ENCODE results near the gene TWSG1. TPM values are rescaled to one million over a fixed set of nuclear protein-coding genes. Genes with fewer than 3 reads are reported as not detected.
"Not testable (repeated sequence)": the region's sequence is repeated elsewhere in the genome, so short reads cannot be mapped to it uniquely, and the experiment has no call there.

The TWSG1 gene
- total and polyA plus RNA-seq, 4 donors = 11.8 to 55.8 (median 21.6) TPM

DNA sequence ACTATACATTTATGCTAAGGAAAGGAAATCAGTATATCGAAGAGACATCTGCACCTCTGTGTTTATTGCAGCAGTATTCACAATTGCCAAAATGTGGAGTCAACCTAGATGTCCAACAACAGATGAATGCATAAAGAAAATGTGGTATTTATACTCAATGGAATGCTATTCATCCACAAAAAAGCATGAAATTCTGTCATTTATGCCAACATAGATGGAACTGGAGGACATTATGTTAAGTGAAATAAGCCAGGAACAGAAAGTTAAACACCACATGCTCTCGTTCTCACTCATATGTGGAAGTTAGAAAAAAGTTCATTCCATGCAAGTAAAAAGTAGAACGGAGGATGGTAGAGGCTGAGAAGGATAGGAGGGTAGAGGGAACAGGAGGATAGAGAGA is 59.5 kb downstream of the TWSG1 start:
- no peak overlapping the region for H3K9ac ChIP-seq (ENCODE audit: insufficient read depth in 1 of 2, low read length in 2 of 2)
- H3K36me3 ChIP-seq (ENCODE audit: control insufficient read depth in 4 of 4, insufficient read depth in 4 of 4, low read length in 4 of 4) = peaks cover 0 to 24% (median 12%) of the 10 kb centered on the region in 4 donors
- no peak for ATAC-seq (ENCODE audit: insufficient read depth, low FRiP score)
- 97% methylated on average over 3 of the region's 3 CpGs for WGBS, 2 donors
- H3K27ac ChIP-seq (ENCODE audit: low read depth in 1 of 2, low read length in 1 of 2) = no peak overlapping the region
- no peak for DNase-seq
- peaks cover 0 to 21% (median 7%) of the 10 kb centered on the region in 4 donors for H3K9me3 ChIP-seq (ENCODE audit: control insufficient read depth in 4 of 4, insufficient read depth in 3 of 4, low read length in 3 of 4)
- H3K27me3 ChIP-seq (ENCODE audit: control insufficient read depth in 3 of 3, insufficient read depth in 3 of 3, low read length in 2 of 3) = no peaks in the 10 kb centered on the region
- H3K4me3 ChIP-seq = no peak overlapping the region
- TF ChIP-seq CTCF (IDR thresholded peaks at IDR 0.05; ENCODE audit: control extremely low read depth, extremely low read depth) = no peak
- H3K4me1 ChIP-seq (ENCODE audit: control insufficient read depth in 5 of 5, insufficient read depth in 5 of 5, low read length in 5 of 5) = peaks cover 0 to 2% (median 0%) of the 10 kb centered on the region in 5 donors

GRCh38 chr18:9400197-9400596 is 65.6 kb downstream of the TWSG1 start:
- 74 to 77% methylated on average over 5 of the region's 5 CpGs for WGBS, 2 donors
- no peak overlapping the region for H3K27ac ChIP-seq (ENCODE audit: low read depth in 1 of 2, low read length in 1 of 2)

GRCh38 chr18:9401176-9401575 is 66.6 kb downstream of the TWSG1 start:
- H3K9me3 ChIP-seq (ENCODE audit: control insufficient read depth in 4 of 4, insufficient read depth in 3 of 4, low read length in 3 of 4) = no peaks in the 10 kb centered on the region
- no peak for ATAC-seq (ENCODE audit: insufficient read depth, low FRiP score)
- no peak overlapping the region for H3K4me3 ChIP-seq
- no peak for TF ChIP-seq CTCF (IDR thresholded peaks at IDR 0.05; ENCODE audit: control extremely low read depth, extremely low read depth)
- H3K36me3 ChIP-seq (ENCODE audit: control insufficient read depth in 4 of 4, insufficient read depth in 4 of 4, low read length in 4 of 4) = peaks cover 0 to 9% (median 4%) of the 10 kb centered on the region in 4 donors
- no peak overlapping the region for H3K9ac ChIP-seq (ENCODE audit: insufficient read depth in 1 of 2, low read length in 2 of 2)
- peak in 2 of 3 donors; percentile 65 to 76 for DNase-seq
- peaks cover 0 to 10% (median 4%) of the 10 kb centered on the region in 5 donors for H3K4me1 ChIP-seq (ENCODE audit: control insufficient read depth in 5 of 5, insufficient read depth in 5 of 5, low read length in 5 of 5)
- no peaks in the 10 kb centered on the region for H3K27me3 ChIP-seq (ENCODE audit: control insufficient read depth in 3 of 3, insufficient read depth in 3 of 3, low read length in 2 of 3)
- H3K27ac ChIP-seq (ENCODE audit: low read depth in 1 of 2, low read length in 1 of 2) = no peak overlapping the region

More at GRCh38 chr18:9400197-9400596, 65.6 kb downstream of the TWSG1 start:
- H3K9ac ChIP-seq (ENCODE audit: insufficient read depth in 1 of 2, low read length in 2 of 2) = no peak overlapping the region
- DNase-seq (peak in 1 of 3 donors; percentile 25), ATAC-seq (ENCODE audit: insufficient read depth, low FRiP score) (no peak)
- H3K9me3 ChIP-seq (ENCODE audit: control insufficient read depth in 4 of 4, insufficient read depth in 3 of 4, low read length in 3 of 4) = no peaks in the 10 kb centered on the region
- no peak for TF ChIP-seq CTCF (IDR thresholded peaks at IDR 0.05; ENCODE audit: control extremely low read depth, extremely low read depth)
- H3K4me3 ChIP-seq = no peak overlapping the region
- peaks cover 0 to 10% (median 4%) of the 10 kb centered on the region in 5 donors for H3K4me1 ChIP-seq (ENCODE audit: control insufficient read depth in 5 of 5, insufficient read depth in 5 of 5, low read length in 5 of 5)
- H3K36me3 ChIP-seq (ENCODE audit: control insufficient read depth in 4 of 4, insufficient read depth in 4 of 4, low read length in 4 of 4) = peaks cover 0 to 9% (median 5%) of the 10 kb centered on the region in 4 donors
- H3K27me3 ChIP-seq (ENCODE audit: control insufficient read depth in 3 of 3, insufficient read depth in 3 of 3, low read length in 2 of 3) = no peaks in the 10 kb centered on the region

DNA sequence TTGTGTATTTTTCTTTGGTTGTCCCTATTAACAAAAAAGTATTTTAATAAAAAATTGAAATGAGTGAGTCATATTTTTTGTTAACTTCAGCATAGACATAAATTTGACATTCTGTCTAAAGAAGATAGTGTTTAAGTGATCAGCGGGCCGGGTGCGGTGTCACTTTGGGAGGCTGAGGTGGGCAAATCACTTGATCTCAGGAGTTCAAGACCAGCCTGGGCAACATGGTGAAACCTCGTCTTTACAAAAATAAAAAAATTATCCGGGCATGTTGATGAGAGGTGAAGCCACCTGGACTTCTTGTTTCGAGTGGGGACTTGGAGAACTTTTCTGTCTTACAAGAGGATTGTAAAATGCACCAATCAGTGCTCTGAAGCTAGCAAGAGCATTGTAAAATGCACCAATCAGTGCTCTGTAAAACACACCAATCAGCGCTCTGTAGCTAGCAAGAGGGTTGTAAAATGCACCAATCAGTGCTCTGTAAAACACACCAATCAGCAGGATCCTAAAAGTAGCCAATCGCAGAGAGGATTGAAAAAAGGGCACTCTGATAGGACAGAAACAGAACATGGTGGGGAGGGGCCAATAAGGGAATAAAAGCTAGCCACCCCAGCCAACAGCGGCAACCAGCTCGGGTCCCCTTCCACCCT is 67.9 kb downstream of the TWSG1 start:
- WGBS, 2 donors = 98% methylated on average over 10 of the region's 10 CpGs
- H3K4me3 ChIP-seq; H3K9me3 ChIP-seq (ENCODE audit: control insufficient read depth in 4 of 4, insufficient read depth in 3 of 4, low read length in 3 of 4); H3K27me3 ChIP-seq (ENCODE audit: control insufficient read depth in 3 of 3, insufficient read depth in 3 of 3, low read length in 2 of 3); H3K36me3 ChIP-seq (ENCODE audit: control insufficient read depth in 4 of 4, insufficient read depth in 4 of 4, low read length in 4 of 4); H3K9ac ChIP-seq (ENCODE audit: insufficient read depth in 1 of 2, low read length in 2 of 2); DNase-seq; H3K27ac ChIP-seq (ENCODE audit: low read depth in 1 of 2, low read length in 1 of 2); ATAC-seq (ENCODE audit: insufficient read depth, low FRiP score): not testable (repeated sequence)
- peaks cover 0 to 10% (median 4%) of the 10 kb centered on the region in 5 donors for H3K4me1 ChIP-seq (ENCODE audit: control insufficient read depth in 5 of 5, insufficient read depth in 5 of 5, low read length in 5 of 5)

Measured in lung (tissue), 12 donors.